ENCODE results near the gene SH2B3. TPM values are rescaled to one million over a fixed set of nuclear protein-coding genes. Genes with fewer than 3 reads are reported as not detected.

SH2B3 gene
- polyA plus RNA-seq, 1 experiment, result 21.6 TPM

- Histone ChIP-seq H3K27me3 (ENCODE audit: control insufficient read depth, insufficient read depth, low read length) (no peaks in the 10 kb centered on the region), H3K9me3 (ENCODE audit: control insufficient read depth, insufficient read depth, low read length) (no peaks in the 10 kb centered on the region), H3K27ac (ENCODE audit: low read depth, low read length) (no peak overlapping the region), H3K4me3 (ENCODE audit: low read depth, low read length) (no peak overlapping the region)
- TF ChIP-seq CTCF (IDR thresholded peaks at IDR 0.05; ENCODE audit: low read depth, low read length), result no peak
- ChIA-PET POLR2A (no interaction called here), CTCF (interaction anchor here (1.8 kb wide), 2 partner anchors 24 to 31 kb away, joined by 5 to 8 read pairs; no protein-coding TSS in a partner anchor)
- no peak for DNase-seq (ENCODE audit: low read depth, low spot score)
These were observed 22.5 kb downstream of the SH2B3 start for GRCh38 chr12:111428081-111428727.

- no peak overlapping the region for H3K4me3 ChIP-seq (ENCODE audit: low read depth, low read length)
These were observed 23.0 kb downstream of the SH2B3 start for GRCh38 chr12:111428728-111429175.

GRCh38 chr12:111429828-111430432, 24.2 kb downstream of the SH2B3 start:
- H3K4me3 ChIP-seq (ENCODE audit: low read depth, low read length), result no peak overlapping the region
- DNase-seq (ENCODE audit: low read depth, low spot score), result no peak
- no peak for TF ChIP-seq CTCF (IDR thresholded peaks at IDR 0.05; ENCODE audit: low read depth, low read length)
- no peaks in the 10 kb centered on the region for H3K9me3 ChIP-seq (ENCODE audit: control insufficient read depth, insufficient read depth, low read length)
- CTCF ChIA-PET, result interaction anchor here (0.5 to 2.8 kb wide), 3 partner anchors 22 to 104 kb away, joined by 3 to 16 read pairs (median 5); no protein-coding TSS in a partner anchor
- POLR2A ChIA-PET, result no interaction called here
- H3K27me3 ChIP-seq (ENCODE audit: control insufficient read depth, insufficient read depth, low read length), result no peaks in the 10 kb centered on the region
- no peak overlapping the region for H3K27ac ChIP-seq (ENCODE audit: low read depth, low read length)

More at GRCh38 chr12:111428728-111429175, 23.0 kb downstream of the SH2B3 start:
- Histone ChIP-seq H3K27me3 (ENCODE audit: control insufficient read depth, insufficient read depth, low read length) (no peaks in the 10 kb centered on the region), H3K27ac (ENCODE audit: low read depth, low read length) (no peak overlapping the region), H3K9me3 (ENCODE audit: control insufficient read depth, insufficient read depth, low read length) (no peaks in the 10 kb centered on the region)
- POLR2A ChIA-PET, result no interaction called here
- TF ChIP-seq CTCF (IDR thresholded peaks at IDR 0.05; ENCODE audit: low read depth, low read length), result no peak
- CTCF ChIA-PET, result interaction anchor here (1.8 to 2.8 kb wide), 3 partner anchors 23 to 32 kb away, joined by 5 to 16 read pairs (median 8); no protein-coding TSS in a partner anchor
- DNase-seq (ENCODE audit: low read depth, low spot score), result no peak

GRCh38 chr12:111430433-111431353, 25.0 kb downstream of the SH2B3 start:
- no peak for TF ChIP-seq CTCF (IDR thresholded peaks at IDR 0.05; ENCODE audit: low read depth, low read length)
- Histone ChIP-seq H3K27ac (ENCODE audit: low read depth, low read length) (no peak overlapping the region), H3K4me3 (ENCODE audit: low read depth, low read length) (no peak overlapping the region), H3K27me3 (ENCODE audit: control insufficient read depth, insufficient read depth, low read length) (no peaks in the 10 kb centered on the region), H3K9me3 (ENCODE audit: control insufficient read depth, insufficient read depth, low read length) (no peaks in the 10 kb centered on the region)
- ChIA-PET POLR2A (no interaction called here), CTCF (interaction anchor here (0.5 to 2.8 kb wide), 4 partner anchors 21 to 103 kb away, joined by 3 to 16 read pairs (median 4); no protein-coding TSS in a partner anchor)
- DNase-seq (ENCODE audit: low read depth, low spot score), result no peak

All from AG04450 (cell line).